GM23338 (cell line): ENCODE results near the gene TNS3. TPM values are rescaled to one million over a fixed set of nuclear protein-coding genes. Genes with fewer than 3 reads are reported as not detected.

Experiments
- ATAC-seq: fragments of 200-7000 bp; cut with Tn5 transposase; 3 replicates; pipeline ENCODE4 v1.9.1; 2020
- DNase-seq: peaks from one replicate; pipeline ENCODE4 v3.0.0-alpha.2; 2015; ENCODE audit warnings: low spot score
- H2AFZ ChIP-seq: fragments of 200-600 bp; sonication (generic); 2 replicates; pipeline ENCODE4 v1.8.0; 2016; ENCODE audit warnings: antibody characterized with exemption, mild to moderate bottlenecking, moderate library complexity
- H3F3A ChIP-seq: fragments of 200-600 bp; sonication (generic); replicated peaks from 2 replicates; pipeline ENCODE4 v1.8.0; 2017; ENCODE audit warnings: antibody characterized with exemption, mixed run types, low read depth
- H3K27ac ChIP-seq: fragments of 200-600 bp; sonication (generic); 2 replicates; pipeline ENCODE4 v1.6.1; 2016; ENCODE audit warnings: low read depth
- H3K27me3 ChIP-seq: fragments of 200-600 bp; sonication (generic); 2 replicates; pipeline ENCODE4 v1.8.0; 2016; ENCODE audit warnings: mild to moderate bottlenecking, mixed run types, moderate library complexity; ENCODE audit not compliant: insufficient read depth
- H3K36me3 ChIP-seq: fragments of 200-600 bp; sonication (generic); 2 replicates; pipeline ENCODE4 v1.8.0; 2016; ENCODE audit warnings: mild to moderate bottlenecking; ENCODE audit not compliant: insufficient read depth
- H3K4me1 ChIP-seq: fragments of 200-600 bp; sonication (generic); 2 replicates; pipeline ENCODE4 v1.8.0; 2016; ENCODE audit warnings: mild to moderate bottlenecking, moderate library complexity; ENCODE audit not compliant: insufficient read depth
- H3K4me2 ChIP-seq: fragments of 200-600 bp; sonication (generic); 2 replicates; pipeline ENCODE4 v1.7.1; 2017; ENCODE audit warnings: mixed run types
- H3K4me3 ChIP-seq: fragments of 200-600 bp; sonication (generic); 2 replicates; pipeline ENCODE4 v1.6.1; 2016; ENCODE audit warnings: mixed run types
- H3K79me2 ChIP-seq: fragments of 200-600 bp; sonication (generic); replicated peaks from 2 replicates; pipeline ENCODE4 v1.8.0; 2017; ENCODE audit warnings: mild to moderate bottlenecking; ENCODE audit not compliant: insufficient read depth
- H3K9me2 ChIP-seq: fragments of 200-600 bp; sonication (generic); 2 replicates; pipeline ENCODE4 v1.8.0; 2017; ENCODE audit not compliant: insufficient read depth
- H4K20me1 ChIP-seq: fragments of 200-600 bp; sonication (generic); replicated peaks from 2 replicates; pipeline ENCODE4 v1.8.0; 2017; ENCODE audit warnings: mild to moderate bottlenecking; ENCODE audit not compliant: insufficient read depth
- H3K27ac Mint-ChIP-seq: 2 replicates; pipeline ENCODE4 v1.8.0; 2020; ENCODE audit warnings: inconsistent platforms, mild to moderate bottlenecking, moderate library complexity, mixed read lengths
- H3K27me3 Mint-ChIP-seq: 3 replicates; pipeline ENCODE4 v1.8.0; 2022; ENCODE audit warnings: low read depth, mild to moderate bottlenecking, moderate library complexity, mixed read lengths, inconsistent platforms; ENCODE audit not compliant: insufficient read depth, poor library complexity
- H3K36me3 Mint-ChIP-seq: 3 replicates; pipeline ENCODE4 v1.8.0; 2021; ENCODE audit warnings: low read depth, mild to moderate bottlenecking, inconsistent platforms, moderate library complexity, mixed read lengths
- H3K4me1 Mint-ChIP-seq: 3 replicates; pipeline ENCODE4 v1.8.0; 2020; ENCODE audit warnings: mild to moderate bottlenecking, inconsistent platforms, mixed read lengths
- H3K4me3 Mint-ChIP-seq: 3 replicates; pipeline ENCODE4 v1.8.0; 2021; ENCODE audit warnings: moderate library complexity, mild to moderate bottlenecking, inconsistent platforms, mixed read lengths
- H3K9me3 Mint-ChIP-seq: 3 replicates; pipeline ENCODE4 v1.8.0; 2020; ENCODE audit warnings: moderate library complexity, mild to moderate bottlenecking, inconsistent platforms, mixed read lengths
- CREB1 ChIP-seq: fragments of 250-450 bp; sonication (Bioruptor Pico); IDR thresholded peaks from 2 replicates; pipeline ENCODE4 v1.5.0; 2020; ENCODE audit warnings: low read depth, mild to moderate bottlenecking, moderate library complexity
- NANOG ChIP-seq: IDR thresholded peaks from 2 replicates; pipeline ENCODE4 v1.6.1; 2016; ENCODE audit warnings: antibody characterized with exemption, borderline replicate concordance
- POLR2AphosphoS5 ChIP-seq: IDR thresholded peaks from 2 replicates; pipeline ENCODE4 v1.6.1; 2016; ENCODE audit warnings: antibody characterized with exemption, low read depth
- ZNF462 ChIP-seq: fragments of 250-450 bp; sonication (Bioruptor Pico); IDR thresholded peaks from 2 replicates; pipeline ENCODE4 v1.5.0; 2020; ENCODE audit warnings: mild to moderate bottlenecking, moderate library complexity
- polyA plus RNA-seq: library from polyadenylated mRNA; unstranded; fragments of >200 nt; fragmentation: Nextera tagmentation; extraction: Ambion mirVana; gene quantifications from 2 replicates; pipeline ENCODE4 v1.2.1, GENCODE V29; 2016
- total RNA-seq: library from RNA; depleted of rRNA; stranded (reverse); fragments of >200 nt; shearing (Covaris generic); gene quantifications from 2 replicates; pipeline ENCODE4 v1.2.3, GENCODE V29; 2014

TNS3 gene
- total and polyA plus RNA-seq, 2 experiments from 2014 or later = 6.2 to 28.7 TPM

GRCh38 chr7:47456210-47456955 lies 125.5 kb downstream of the TNS3 start (continued):
- TF ChIP-seq ZNF462 (CRISPR knock-in tag) (no peak), POLR2AphosphoS5 (no peak), CREB1 (CRISPR knock-in tag) (no peak)

DNA sequence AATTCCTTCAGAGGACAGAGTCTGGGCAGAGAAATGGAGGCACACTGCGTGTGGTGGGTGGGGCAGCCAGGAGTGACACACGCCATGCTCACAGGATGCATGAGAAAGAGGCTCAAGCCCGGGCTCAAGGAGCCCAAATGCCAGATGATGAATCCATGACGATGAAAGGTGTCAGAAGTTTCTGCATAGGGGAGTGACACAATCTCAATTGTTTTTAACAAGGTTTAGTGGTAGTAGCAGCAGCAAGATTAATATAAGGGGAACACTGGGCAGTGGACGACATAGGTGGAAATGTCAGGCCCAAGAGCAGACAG lies 126.1 kb downstream of the TNS3 start:
- ATAC-seq = no peak
- peaks cover 8% of the 10 kb centered on the region for H3K27me3 Mint-ChIP-seq
- no peak for DNase-seq
- Histone ChIP-seq H3K4me3 (no peak overlapping the region), H3K36me3 (no peaks in the 10 kb centered on the region), H3K9me2 (no peaks in the 10 kb centered on the region), H2AFZ (no peak overlapping the region), H3F3A (no peaks in the 10 kb centered on the region), H3K27ac (no peak overlapping the region), H3K4me2 (no peak overlapping the region), H4K20me1 (no peaks in the 10 kb centered on the region; the same call in 1 of the 2 replicates), H3K4me1 (no peaks in the 10 kb centered on the region; the same call in 1 of the 2 replicates), H3K79me2 (0 out of 2 replicates have a peak, but pooled peaks cover 9% of the 10 kb centered on the region), H3K27me3 (no peaks in the 10 kb centered on the region)
- peaks cover 35% of the 10 kb centered on the region for H3K4me1 Mint-ChIP-seq
- H3K9me3 Mint-ChIP-seq = no peaks in the 10 kb centered on the region
- no peak for TF ChIP-seq NANOG
- no peaks in the 10 kb centered on the region for H3K36me3 Mint-ChIP-seq
- H3K27ac Mint-ChIP-seq = no peak overlapping the region
- no peak overlapping the region for H3K4me3 Mint-ChIP-seq
